PC-3 (cell line): ENCODE results near the gene C2CD3. TPM values are rescaled to one million over a fixed set of nuclear protein-coding genes. Genes with fewer than 3 reads are reported as not detected.

Experiments used
- ATAC-seq: fragments of 200-7000 bp; cut with Tn5 transposase; 2 replicates; pipeline ENCODE4 v1.9.1; 2020; ENCODE audit warnings: mild to moderate bottlenecking, moderate library complexity
- BruUV-seq: library from RNA; stranded (reverse); fragments of 400-500 nt; replicated peaks from 2 replicates; lab custom pipeline; 2021; lab: Mats Ljungman, UMichigan
- CTCF ChIA-PET: fragments of 300-600 bp; sonication (Branson Sonifier 250); formaldehyde crosslinking; loops from one replicate; lab custom pipeline; 2022; ENCODE audit warnings: antibody characterized with exemption; lab: Charles Lee
- POLR2A ChIA-PET: fragments of 300-600 bp; sonication (Branson Sonifier 250); formaldehyde crosslinking; loops from one replicate; lab custom pipeline; 2022; ENCODE audit warnings: antibody characterized with exemption; ENCODE audit not compliant: unreplicated experiment; lab: Charles Lee
- DNase-seq: peaks from one replicate; pipeline ENCODE4 v3.0.0-alpha.2; 2015
- H2AFZ ChIP-seq: fragments of 300-600 bp; sonication (generic); 2 replicates; pipeline ENCODE4 v1.6.0; 2016; ENCODE audit warnings: antibody characterized with exemption, low read length
- H3F3A ChIP-seq: fragments of 300-600 bp; sonication (generic); one replicate; pipeline ENCODE4 v1.6.0; 2017; ENCODE audit warnings: antibody characterized with exemption, low read length, control low read depth, mild to moderate bottlenecking; ENCODE audit not compliant: unreplicated experiment
- H3K27ac ChIP-seq: fragments of 300-600 bp; sonication (generic); 2 replicates; pipeline ENCODE4 v1.5.1; 2016; ENCODE audit warnings: mild to moderate bottlenecking, low read length
- H3K27me3 ChIP-seq: fragments of 300-600 bp; sonication (generic); 2 replicates; pipeline ENCODE4 v1.6.1; 2016; ENCODE audit warnings: low read length, mixed read lengths
- H3K36me3 ChIP-seq: fragments of 300-600 bp; sonication (generic); 2 replicates; pipeline ENCODE4 v1.6.1; 2016; ENCODE audit warnings: low read depth, mixed run types, low read length, mixed read lengths
- H3K4me1 ChIP-seq: fragments of 300-600 bp; sonication (generic); 2 replicates; pipeline ENCODE4 v1.5.1; 2016; ENCODE audit warnings: low read length; ENCODE audit not compliant: insufficient read depth
- H3K4me2 ChIP-seq: fragments of 300-600 bp; sonication (generic); 2 replicates; pipeline ENCODE4 v1.6.0; 2016; ENCODE audit warnings: low read length
- H3K4me3 ChIP-seq: fragments of 300-600 bp; sonication (generic); 2 replicates; pipeline ENCODE4 v1.5.1; 2016; ENCODE audit warnings: mild to moderate bottlenecking, low read length, mixed read lengths
- H3K79me2 ChIP-seq: fragments of 300-600 bp; sonication (generic); 2 replicates; pipeline ENCODE4 v1.6.1; 2017; ENCODE audit warnings: low read length, mixed read lengths
- H3K9ac ChIP-seq: fragments of 300-600 bp; sonication (generic); 2 replicates; pipeline ENCODE4 v1.6.0; 2016; ENCODE audit warnings: mild to moderate bottlenecking, low read length
- H3K9me2 ChIP-seq: fragments of 300-600 bp; sonication (generic); replicated peaks from 2 replicates; pipeline ENCODE4 v1.6.1; 2016; ENCODE audit warnings: mixed run types, low read length, mixed read lengths
- H3K9me3 ChIP-seq: fragments of 300-600 bp; sonication (generic); 2 replicates; pipeline ENCODE4 v1.6.1; 2016; ENCODE audit warnings: low read length, mixed read lengths
- H4K20me1 ChIP-seq: fragments of 300-600 bp; sonication (generic); 2 replicates; pipeline ENCODE4 v1.6.1; 2016; ENCODE audit warnings: low read length, mixed read lengths
- CTCF ChIP-seq: fragments of 300-600 bp; sonication (generic); conservative IDR thresholded peaks from 2 replicates; pipeline ENCODE4 v1.5.1; 2017; ENCODE audit warnings: antibody characterized with exemption, low read depth, mild to moderate bottlenecking, low read length
- EZH2 ChIP-seq: fragments of 300-600 bp; sonication (generic); IDR thresholded peaks from one replicate; pipeline ENCODE4 v1.6.1; 2017; ENCODE audit warnings: antibody characterized with exemption, mild to moderate bottlenecking, low read length; ENCODE audit not compliant: unreplicated experiment
- EZH2phosphoT487 ChIP-seq: fragments of 300-600 bp; sonication (generic); IDR thresholded peaks from 2 replicates; pipeline ENCODE4 v1.6.1; 2018; ENCODE audit warnings: mild to moderate bottlenecking, antibody characterized with exemption, low read length, borderline replicate concordance
- intact Hi-C: fragments of 100-400 bp; cut with micrococcal nuclease; formaldehyde crosslinking; loops from 2 replicates; pipeline ENCODE4 v1.9.0; 2023
- total RNA-seq: library from RNA; depleted of rRNA; stranded (reverse); fragments of >200 nt; gene quantifications from 2 replicates; pipeline ENCODE4 v1.2.3, GENCODE V29; 2014

C2CD3 gene
- total RNA-seq, 1 experiment from 2014 or later: 27.3 TPM

- no TSS peak for BruUV-seq
Observed at GRCh38 chr11:73982595-73982989, 188.2 kb downstream of the C2CD3 start, which contains the start of gene UCP2. UCP2 (minus strand) TSS chr11:73982843; CDS start chr11:73978378, 4,465 bp downstream.

GRCh38 chr11:73981051-73981805 is 189.6 kb downstream of the C2CD3 start:
- no peak for TF ChIP-seq CTCF
- TF ChIP-seq EZH2: no peak
- no peak for TF ChIP-seq EZH2phosphoT487
- no peaks in the 10 kb centered on the region for H3F3A ChIP-seq
- no peaks in the 10 kb centered on the region for H3K9me2 ChIP-seq
- BruUV-seq: no TSS peak
- H3K27me3 ChIP-seq: no peaks in the 10 kb centered on the region
- H3K9ac ChIP-seq: no peak overlapping the region
- peaks cover 15% of the 10 kb centered on the region for H3K36me3 ChIP-seq
- ChIA-PET CTCF (no interaction called here), POLR2A (interaction anchor here (0.5 kb wide), 1 partner anchor 85 kb away, joined by 8 read pairs; no protein-coding TSS in a partner anchor)
- no peak overlapping the region; the same call in 1 of the 2 replicates for H3K4me3 ChIP-seq
- peaks cover 28% of the 10 kb centered on the region for H3K4me1 ChIP-seq
- H3K27ac ChIP-seq: no peak overlapping the region
- no peak for ATAC-seq
- no peak for DNase-seq
- peak overlapping the region; percentile 100 for H3K4me2 ChIP-seq
- no peaks in the 10 kb centered on the region for H3K9me3 ChIP-seq
- intact Hi-C loops: loop anchor here (10.0 kb wide), 1 partner anchor 194 kb away; the partner anchor contains the start of genes C2CD3 and PPME1
- no peak overlapping the region for H2AFZ ChIP-seq
- H4K20me1 ChIP-seq: no peaks in the 10 kb centered on the region
- H3K79me2 ChIP-seq: peaks cover 8% of the 10 kb centered on the region; the same call in 1 of the 2 replicates

More at GRCh38 chr11:73982595-73982989, 188.2 kb downstream of the C2CD3 start, which contains the start of gene UCP2:
- no peaks in the 10 kb centered on the region for H3K27me3 ChIP-seq
- no peaks in the 10 kb centered on the region for H3K9me3 ChIP-seq
- H3K36me3 ChIP-seq: peaks cover 7% of the 10 kb centered on the region; the same call in 1 of the 2 replicates
- peak within 1 kb of the TSS; percentile 79 for H3K4me3 ChIP-seq
- ChIA-PET CTCF (interaction anchor here (0.6 to 0.7 kb wide), 2 partner anchors 51 to 188 kb away, joined by 4 to 16 read pairs; partner anchors contain the start of genes C2CD3 and PPME1), POLR2A (interaction anchor here (0.5 to 0.6 kb wide), 3 partner anchors 22 to 289 kb away, joined by 3 to 4 read pairs (median 3); no protein-coding TSS in a partner anchor)
- ATAC-seq (peak; percentile 86), DNase-seq (peak; percentile 83)
- H3K79me2 ChIP-seq: peaks cover 8% of the 10 kb centered on the region; the same call in 1 of the 2 replicates
- TF ChIP-seq EZH2 (no peak), CTCF (no peak), EZH2phosphoT487 (no peak)
- no peaks in the 10 kb centered on the region for H4K20me1 ChIP-seq
- no peaks in the 10 kb centered on the region for H3F3A ChIP-seq
- peak within 1 kb of the TSS; percentile 85 for H3K27ac ChIP-seq
- peak within 1 kb of the TSS; percentile 81 for H3K9ac ChIP-seq
- intact Hi-C loops: loop anchor here (10.0 kb wide), 1 partner anchor 192 kb away; the partner anchor contains the start of genes C2CD3 and PPME1
- peak within 1 kb of the TSS; percentile 100 for H3K4me2 ChIP-seq
- peaks cover 28% of the 10 kb centered on the region for H3K4me1 ChIP-seq
- peak within 1 kb of the TSS; percentile 100 for H2AFZ ChIP-seq
- H3K9me2 ChIP-seq: no peaks in the 10 kb centered on the region
